Measurements from ENCODE around the gene NDUFA8.
A peak's percentile ranks its signal among the peaks of the same experiment; 100 is the strongest.
"Not testable (repeated sequence)": the region's sequence is repeated elsewhere in the genome, so short reads cannot be mapped to it uniquely, and the experiment has no call there.

NDUFA8 gene

DNA sequence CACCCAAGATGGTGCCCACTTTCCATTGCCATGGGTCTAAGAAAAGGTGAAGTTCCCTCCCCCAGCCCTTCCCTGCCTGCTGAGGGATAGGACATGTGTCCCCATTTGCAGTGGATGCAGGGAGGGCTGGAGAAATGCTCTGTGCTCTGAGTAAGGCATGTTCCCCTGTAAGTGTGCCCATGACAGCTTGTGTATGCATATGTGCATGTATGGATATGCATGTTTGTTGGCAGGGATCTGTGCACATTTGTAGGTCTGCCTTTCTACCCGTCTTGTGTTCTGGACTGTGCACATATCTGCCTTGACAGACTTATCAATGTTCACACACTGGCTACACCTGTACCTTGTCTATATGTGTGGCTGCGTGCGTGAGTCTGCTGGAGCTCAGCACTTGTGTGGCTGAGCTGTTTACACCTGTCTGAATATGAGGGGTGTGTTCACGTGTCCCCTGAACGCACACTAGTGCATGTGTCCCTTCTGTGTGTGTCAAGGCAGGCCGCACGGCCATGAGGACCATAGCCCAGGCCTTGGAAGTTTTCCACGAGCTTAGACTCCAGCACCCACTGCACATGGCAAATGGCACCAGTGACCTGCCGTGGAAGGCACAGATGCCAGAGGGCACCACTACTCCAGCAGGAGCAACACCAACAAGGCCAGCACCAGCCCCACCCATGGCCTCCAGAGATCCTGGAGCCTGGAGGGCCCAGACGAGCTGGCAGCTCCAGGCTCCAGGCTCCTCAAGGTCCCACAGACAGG is 39.1 kb downstream of the NDUFA8 start:
- no peak for DNase-seq

DNA sequence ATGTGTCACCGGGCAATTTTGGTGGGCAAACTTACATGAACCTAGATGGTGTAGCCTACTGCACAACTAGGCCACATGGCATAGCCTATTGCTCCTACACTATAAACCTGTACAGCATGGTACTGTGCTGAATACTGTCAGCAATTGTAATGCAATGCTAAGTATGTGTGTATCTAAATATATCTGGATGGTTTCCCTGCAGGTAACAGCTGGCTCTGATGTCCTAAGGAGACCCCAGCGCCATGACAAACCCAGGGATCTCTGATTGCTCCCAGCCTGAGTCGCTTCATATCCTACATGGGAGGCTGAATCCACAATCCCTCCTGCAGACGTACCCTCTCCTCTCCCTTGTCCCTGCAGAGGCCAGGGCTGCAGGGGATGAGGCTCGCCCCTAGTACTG is 39.9 kb downstream of the NDUFA8 start:
- no peak for DNase-seq

DNA sequence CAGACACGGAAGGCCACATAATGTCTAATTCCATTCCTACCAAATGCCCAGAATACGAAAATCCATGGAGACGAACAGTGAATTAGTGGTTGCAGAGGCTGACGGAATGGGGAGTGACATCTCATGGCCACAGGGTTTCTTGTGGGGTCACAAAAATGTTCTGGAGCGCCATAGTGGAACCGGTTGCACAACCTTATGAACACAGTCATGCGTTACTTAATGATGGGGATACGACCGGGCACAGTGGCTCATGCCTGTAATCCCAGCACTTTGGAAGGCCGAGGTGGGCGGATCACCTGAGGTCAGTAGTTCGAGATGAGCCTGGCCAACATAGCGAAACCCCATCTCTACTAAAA is 40.4 kb downstream of the NDUFA8 start:
- no peak for DNase-seq

DNA sequence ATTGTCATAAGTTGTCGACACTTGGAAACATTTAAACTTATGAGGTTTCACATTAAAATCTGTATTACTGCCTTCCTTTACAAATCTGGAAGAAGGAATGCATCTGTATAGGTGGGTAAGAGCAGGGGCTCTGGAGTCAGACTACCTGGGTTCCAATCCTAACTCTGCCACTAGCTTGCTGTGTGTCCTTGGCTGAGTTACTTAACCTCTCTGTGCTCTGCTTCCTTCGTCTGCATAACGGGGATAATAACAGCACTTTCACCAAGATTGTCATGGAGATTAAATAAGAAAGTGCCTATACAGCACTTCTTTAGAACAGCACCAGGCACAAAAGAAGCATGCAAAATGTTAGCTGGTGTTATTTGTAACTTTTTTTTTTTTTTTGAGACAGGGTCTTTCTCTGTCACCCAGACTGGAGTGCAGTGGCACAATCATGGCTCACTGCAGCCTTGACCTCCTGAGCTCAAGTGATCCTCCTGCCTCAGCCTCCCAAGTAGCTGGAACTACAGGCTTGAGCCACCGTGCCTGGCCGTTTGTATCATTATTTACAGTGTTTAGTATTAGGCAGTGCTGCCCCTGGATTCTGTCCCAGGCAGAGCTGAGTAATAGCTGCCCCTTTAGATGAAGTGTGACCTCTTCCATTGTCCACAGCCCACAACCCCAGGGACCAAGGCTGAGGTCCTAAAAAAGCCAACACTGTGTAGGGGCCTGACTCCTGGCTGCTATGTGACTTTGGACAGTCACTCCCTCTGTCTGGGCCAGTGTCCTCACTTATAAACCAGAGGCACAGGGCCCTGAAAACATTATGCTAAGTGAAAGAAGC is 41.0 kb downstream of the NDUFA8 start:
- DNase-seq, result no peak

DNA sequence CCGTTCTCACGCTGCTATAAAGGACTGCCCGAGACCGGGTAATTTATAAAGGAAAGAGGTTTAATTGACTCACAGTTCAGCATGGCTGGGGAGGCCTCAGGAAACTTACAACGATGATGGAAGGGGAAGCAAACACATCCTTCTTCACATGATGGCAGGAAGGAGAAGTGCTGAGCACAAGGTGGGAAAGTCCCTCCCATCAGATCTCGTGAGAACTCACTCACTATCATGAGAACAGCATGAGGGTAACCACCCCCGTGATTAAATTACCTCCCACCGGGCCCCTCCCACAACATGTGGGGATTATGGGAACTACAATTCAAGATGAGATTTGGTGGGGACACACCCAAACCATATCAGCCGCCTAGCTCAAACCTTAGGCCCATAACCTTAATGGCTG is 42.3 kb downstream of the NDUFA8 start:
- DNase-seq, result not testable (repeated sequence)

DNA sequence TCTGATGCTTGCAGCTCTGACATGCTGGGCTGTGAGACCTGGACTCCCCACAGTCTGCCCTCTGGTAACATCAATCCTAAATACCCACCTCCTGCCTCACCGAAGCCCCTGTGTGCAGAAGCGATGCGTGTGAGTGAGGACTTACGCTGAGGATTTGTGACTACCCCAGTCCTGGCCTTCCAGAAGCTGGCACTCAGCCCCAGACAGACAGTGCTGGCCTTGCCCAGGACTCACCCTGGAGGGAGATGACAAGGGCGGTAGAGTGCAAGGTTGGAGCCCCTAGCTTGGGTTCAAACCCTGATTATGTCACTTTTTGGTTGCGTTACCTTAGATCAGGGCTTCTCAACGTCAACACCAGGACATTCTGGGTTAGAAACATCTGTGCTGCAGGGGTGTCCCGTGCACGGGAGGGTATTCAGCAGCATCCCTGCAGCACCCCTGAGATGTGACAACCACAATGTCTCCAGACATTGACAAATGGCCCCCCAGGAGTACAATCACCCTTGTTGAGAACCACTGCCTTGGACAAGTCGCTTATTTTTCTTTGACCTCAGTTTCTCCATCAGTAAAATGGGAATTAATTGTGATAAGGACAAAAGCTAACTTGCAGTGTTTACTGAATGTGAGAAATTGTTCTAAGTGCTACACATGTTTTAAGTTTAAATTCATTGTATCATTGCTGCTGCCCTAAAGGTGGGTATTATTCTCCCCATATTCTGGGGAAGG is 43.0 kb downstream of the NDUFA8 start:
- DNase-seq, result no peak

DNA sequence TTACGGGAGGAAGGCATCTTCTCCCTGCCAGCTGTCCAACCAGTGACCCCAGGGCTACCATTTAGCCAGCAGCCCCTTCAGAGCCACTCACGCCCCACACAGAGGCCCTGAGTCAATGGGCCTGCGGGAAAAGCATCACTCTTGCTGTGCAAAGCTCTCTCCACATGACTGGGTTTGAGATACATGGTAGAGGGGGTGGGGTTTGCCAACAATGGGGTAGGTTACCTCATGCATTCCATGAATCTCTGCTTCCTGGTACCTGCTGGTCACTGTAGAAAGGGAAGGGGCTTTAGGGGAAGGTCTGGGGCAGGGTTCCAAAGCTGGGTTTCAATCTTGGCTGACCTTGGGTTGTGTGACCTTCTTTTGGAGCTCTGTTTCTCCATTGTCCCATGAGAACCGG is 43.5 kb downstream of the NDUFA8 start:
- no peak for DNase-seq

DNA sequence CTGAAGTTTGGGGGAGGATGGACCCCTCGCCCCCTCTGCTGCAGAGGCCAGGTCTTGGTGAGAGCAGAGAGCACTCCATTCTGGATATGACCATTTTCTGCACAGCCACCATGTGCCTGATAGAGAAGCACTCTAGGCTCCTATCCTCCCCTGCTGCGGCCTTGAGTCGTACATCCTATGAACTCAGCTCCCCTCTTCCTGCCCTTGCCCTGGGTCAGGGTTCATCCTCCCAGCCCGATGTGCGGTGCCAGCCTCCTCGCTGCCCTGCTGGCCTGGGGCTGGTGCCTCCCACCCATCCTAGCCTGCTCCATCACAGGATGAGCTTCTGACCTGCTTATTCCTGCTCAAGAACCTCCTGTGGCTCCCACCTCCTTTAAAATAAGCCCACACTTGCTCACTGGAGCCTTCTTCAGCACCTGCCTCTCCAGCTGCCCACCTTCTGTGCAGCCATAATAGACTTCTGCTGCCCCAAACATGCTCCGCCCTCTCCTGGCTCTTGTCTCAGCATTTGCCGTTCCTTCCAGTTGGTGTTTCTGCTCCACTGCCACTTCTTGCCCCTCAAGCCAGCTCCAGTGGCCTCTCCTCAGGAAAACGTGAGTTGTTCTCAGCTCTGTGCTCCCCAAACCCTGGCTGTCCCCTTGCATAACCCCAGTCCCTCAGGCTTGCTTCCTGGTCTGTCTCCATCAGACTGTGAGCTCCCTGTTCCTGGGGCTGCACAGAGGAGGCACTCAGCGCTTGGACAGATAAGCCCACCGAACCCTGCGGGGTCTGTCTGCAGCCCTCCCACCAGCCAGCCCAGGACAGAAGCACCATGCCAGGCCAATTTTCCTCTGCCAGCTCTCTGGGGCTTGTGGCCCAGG is 44.2 kb downstream of the NDUFA8 start:
- no peak for DNase-seq

DNA sequence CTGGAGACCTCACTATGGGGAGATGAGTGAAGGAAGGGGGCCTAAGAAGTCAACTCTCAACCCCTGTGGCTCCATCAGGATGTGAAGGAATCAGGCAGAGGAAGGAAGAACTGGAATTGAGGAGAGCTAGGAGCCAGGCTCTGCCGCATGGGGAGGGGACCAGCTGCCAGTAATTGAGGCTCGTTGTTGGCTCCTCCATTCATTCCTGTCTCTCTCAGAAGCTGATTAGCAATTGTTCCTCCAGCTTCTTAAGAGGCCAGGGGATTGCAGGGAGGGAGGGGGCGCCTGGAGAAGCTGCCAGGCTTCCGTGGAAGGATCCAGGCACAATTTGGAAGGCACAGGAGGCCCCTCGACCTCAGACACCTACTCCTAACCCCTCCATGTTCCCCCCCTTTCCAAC is 46.0 kb downstream of the NDUFA8 start:
- no peak for DNase-seq

DNA sequence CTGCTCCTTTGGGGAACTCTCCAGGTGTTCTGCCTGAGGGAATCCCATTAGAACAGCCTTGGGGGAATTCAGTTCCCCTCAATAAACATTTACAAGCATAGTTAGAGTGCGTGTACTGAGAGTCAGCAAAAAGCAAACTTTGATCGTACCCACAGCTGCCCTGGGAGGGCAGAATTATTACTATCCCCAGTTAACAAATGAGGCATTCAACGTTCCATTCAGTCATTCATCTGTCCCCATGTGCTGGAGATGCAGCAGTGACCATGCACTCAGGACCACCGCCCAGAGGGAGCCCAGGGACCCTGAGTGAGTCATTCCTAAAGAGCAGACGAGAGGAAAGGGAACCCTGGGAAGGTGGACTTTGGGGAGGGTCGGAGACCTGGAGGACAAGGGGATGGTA is 47.3 kb downstream of the NDUFA8 start:
- no peak for DNase-seq

DNA sequence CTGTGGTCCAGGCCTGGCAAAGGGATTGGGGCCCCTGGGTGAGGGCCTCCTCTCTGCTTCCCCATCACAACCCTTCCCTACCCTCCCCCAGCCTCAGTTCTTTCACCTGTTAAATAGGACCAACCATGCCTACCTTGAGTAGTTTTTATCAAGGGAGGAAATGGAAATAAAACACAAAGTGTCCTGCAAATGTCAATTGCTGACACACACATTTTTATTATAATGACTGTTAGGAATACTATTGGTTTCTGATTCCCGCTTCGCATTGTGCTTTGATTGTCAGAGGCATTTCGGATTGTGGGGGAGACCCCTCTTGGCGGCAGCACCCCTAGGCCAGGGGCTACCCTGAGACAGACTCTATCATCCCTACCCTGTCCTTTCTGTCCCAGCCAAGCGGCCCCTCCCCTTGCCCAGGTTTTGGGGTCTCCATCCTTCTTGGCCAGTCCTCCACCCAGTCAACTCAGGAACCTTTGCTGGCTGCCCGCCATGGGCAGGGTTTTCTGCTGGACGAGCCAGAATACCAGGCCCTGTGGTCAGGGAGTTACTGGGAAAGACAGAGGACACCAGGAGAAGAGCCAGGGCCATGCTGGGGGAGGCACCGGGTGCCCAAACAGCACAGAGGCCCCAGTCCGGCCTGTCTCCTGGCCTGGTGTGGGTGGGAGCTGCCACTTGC is 48.0 kb downstream of the NDUFA8 start:
- DNase-seq, result no peak

DNA sequence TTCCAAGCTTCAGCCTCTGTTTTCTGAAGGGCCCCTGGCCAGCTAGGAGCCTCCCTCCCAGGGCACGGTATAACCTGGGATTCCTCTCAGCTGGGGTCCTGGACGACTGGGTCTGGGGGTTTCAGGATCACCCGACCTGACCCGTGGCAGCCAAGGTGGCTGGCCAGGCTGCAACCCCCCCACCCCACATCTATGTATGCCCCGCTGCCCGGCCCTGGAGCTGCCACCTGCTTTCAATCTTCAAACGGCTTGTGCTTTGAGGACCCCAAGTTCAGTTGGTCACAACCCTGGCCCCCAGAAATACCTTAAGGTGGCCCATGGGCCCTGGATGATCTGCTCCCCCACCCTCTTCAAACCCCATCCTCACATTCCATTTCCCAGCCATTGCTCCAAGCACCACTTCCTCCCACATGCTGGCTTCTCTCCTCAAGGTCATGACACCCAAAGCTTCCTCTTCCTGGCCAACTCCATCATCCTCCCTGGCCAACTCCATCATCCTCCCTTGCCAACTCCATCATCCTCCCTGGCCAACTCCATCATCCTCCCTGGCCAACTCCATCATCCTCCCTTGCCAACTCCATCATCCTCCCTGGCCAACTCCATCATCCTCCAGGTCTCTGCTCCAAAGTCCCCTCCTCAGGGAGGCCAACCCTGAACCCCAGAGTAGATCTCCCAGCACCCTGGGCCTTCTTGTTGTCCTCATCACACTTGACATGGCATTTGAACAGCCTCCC is 49.3 kb downstream of the NDUFA8 start:
- DNase-seq, result no peak

DNA sequence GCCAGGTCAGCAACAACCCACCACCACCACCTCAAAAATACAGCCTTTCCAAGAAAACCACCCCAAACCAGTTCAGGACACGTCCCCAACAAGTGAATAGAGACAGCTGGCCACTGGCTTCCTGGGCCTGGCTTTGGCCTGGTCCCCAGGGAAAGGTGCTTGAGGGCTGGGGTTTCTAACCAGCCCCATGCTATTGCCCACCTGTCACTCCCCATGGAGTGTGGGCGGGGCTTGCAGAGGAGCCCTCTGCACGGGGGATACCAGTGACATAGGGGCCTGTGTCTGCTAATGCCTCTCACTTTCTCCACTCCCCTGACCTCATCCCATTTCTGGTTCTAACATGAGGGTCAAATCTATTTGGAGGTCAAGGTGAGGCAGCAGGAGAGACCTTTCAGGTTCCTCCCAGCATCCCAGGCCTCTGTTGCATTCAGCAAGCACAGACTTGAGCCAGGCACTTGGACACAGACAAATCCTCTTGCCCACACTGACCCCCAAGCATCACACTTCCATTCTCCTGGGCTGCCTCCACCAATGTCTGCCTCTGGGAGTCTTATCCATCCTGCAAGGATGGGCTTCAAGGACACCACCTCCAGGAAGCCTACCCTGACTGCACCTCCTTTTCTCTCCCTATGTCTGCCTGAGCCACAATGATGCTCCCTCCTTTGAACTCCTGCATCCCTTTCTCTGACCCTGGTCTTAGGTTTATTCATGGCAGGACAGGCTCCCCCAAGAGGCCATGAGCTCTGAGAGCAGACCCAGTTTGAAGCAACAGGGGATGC is 50.4 kb downstream of the NDUFA8 start:
- no peak for DNase-seq

DNA sequence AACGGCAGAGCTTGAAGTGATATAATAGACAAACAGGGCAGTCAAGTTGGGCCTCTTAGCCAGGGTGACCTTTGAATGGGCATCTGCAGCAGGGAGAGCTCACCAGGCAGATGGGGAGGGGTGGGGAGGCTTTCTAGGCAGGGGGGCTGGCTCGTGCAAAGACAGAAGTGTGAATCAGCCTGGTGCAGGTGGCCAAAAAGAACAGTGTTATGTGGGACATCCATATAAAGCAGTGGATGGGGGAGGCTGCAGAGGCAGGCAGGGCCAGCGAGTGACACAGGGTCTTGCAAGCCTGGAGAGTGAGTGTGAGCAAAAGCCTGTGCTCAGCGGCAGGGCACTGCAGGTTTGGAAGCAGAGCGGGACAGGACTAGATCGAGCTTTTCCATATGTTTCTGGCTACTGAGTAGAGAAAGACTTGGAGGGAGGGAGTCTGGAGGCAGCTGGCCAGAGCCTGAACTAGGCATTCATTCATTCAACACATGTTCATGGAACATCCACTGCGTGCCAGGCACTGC is 52.2 kb downstream of the NDUFA8 start:
- DNase-seq, result no peak

DNA sequence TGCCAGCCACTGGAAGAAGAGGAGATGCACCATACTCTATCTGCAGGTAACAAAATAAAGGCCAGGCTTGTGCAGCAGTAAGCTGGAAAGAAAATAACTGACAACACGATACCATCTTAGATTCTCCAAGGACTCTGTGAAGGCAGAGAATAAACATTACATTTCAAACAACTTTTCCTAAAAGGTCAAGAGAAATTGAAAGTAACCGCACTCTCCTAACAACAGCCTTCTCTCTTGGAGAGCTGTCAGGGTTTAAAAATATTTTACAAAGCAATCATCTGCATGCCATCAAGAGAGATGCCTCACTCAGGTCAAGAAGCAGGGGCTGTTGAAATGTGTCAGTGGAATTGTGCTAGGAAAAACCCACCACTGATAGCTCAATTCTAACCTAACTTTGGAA is 53.0 kb downstream of the NDUFA8 start:
- DNase-seq, result no peak

DNA sequence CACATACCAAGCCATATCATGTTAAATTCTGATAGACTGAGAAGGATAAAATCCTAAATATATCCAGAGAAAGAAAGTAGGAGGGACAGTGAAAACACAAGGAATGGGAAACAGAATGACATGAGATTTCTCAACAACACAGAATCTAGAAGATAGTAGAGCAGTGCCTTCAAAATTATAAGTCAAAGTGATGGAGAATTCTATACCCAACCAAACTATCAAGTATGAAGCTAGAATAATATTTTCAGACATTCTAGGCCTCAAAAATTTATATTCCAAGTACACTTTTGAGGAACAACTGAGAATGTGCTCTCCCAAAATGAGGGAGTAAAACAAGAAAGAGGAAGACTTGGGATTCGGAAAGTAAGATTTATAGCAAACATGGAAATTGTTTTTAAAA is 55.6 kb downstream of the NDUFA8 start:
- DNase-seq, result no peak

DNA sequence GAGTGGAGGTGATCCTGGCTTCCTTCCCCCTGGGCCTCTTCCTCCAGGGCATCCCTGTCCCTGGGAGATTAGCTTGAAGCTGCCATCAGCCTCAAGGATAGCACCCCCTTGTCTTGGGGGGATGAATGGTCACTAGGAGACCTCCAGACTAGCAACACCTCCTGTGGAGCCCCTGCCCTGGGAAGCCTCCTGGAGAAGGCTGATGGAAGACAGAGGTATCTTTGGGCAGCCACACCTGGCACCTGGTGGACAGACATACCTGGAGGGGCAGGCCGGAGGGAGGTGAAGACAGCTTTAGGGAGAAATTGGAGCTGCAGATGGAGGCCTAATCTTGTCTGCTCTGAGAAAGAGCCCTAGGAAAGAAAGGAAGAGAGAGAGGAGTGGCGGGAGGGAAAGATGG is 57.4 kb downstream of the NDUFA8 start:
- no peak for DNase-seq

DNA sequence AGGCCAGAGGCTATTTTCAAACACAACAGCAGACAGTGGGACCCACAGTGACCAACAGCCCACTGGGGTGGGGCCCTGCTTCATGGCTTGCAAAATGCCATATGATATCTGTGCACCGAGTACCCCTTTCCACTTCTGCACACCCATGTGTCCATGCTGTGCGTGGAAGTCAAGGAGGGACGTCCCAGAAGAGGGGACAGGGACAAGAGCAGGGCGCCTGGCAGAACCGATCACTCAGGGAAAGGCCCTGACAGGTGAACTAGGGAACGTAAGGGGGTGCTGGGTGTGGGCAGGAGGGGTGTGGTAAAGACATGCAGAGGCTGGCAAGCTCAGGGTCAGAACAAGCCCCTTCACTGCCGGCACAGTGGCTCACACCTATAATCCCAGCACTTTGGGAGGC is 58.8 kb downstream of the NDUFA8 start:
- DNase-seq, result no peak

DNA sequence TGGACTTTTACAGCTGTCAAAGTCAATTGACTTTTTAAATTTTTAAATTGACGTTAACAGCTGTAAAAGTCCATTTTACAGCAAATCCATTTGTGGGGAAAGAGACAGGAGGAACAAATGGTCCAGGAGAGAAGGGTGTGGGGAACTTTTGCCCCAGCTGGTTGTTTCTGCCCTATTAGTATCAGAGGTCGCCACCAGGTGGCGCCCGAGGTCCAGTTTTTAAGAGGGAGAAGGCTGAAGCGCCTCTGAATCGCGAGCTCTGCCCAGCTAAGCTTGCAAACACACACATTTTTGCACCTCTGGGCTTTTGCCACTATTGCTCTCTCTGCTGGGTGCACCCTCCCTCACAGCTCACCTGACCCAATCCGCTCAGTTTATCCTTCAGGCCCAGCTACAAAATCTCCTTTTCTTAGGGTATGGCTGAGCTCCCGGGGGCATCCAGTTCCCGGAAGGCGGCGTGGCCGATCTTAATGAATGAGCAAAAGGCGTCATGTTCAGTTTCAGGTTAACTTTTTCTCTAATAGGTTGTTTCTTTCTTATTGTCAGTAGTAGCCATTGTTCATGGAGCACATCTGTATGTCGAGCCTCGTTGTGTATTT is 60.2 kb downstream of the NDUFA8 start:
- peak; percentile 81 for DNase-seq

DNA sequence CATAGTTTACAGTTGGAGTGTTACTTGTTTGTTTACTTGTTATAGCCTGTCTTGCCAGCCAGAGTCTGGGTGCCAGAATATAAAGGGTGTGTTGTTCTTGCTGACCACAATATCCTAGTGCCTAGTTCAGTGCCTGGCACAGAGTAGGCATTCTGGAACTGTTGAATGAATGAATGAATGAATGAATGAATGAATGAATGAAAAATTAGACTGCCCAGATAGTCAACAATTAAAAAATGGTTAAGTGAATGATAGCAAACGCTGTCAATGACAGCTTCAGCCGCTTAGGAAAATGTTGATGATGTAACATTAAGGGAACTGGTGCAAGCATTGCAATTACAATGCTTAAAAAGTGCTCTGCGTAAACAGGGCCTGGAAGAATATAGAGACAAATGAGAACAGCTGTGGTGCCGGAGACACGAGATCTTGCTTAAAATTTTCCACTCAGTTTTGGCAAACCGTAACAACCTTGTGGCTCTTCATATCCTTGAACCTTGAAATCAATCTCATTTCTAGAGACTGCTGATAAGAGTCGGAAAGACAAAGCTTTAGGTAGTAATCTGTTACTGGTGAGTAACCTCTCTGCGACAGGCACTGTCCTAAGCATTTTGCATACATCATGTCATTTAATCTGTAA is 61.8 kb downstream of the NDUFA8 start:
- no peak for DNase-seq

Data from right hindlimb (tissue), 1 donor.